GM12878 (cell line): Measurements from ENCODE around the gene HAPLN2. TPM values are rescaled to one million over a fixed set of nuclear protein-coding genes. Genes with fewer than 3 reads are reported as not detected.

Experiments
- CHD2 ChIP-seq: IDR thresholded peaks from 2 replicates; pipeline ENCODE4 v1.6.1; 2011; ENCODE audit warnings: low read depth, low read length, improper control_type of control experiment, borderline replicate concordance
- CREB1 ChIP-seq: IDR thresholded peaks from 2 replicates; pipeline ENCODE4 v1.6.1; 2012; ENCODE audit warnings: low read depth, mild to moderate bottlenecking, inconsistent platforms
- HCFC1 ChIP-seq: fragments of 150-350 bp; IDR thresholded peaks from 2 replicates; pipeline ENCODE4 v1.6.1; 2014; ENCODE audit warnings: low read length
- HDAC6 ChIP-seq: fragments of 200-600 bp; sonication (generic); IDR thresholded peaks from one replicate; pipeline ENCODE4 v1.8.0; 2017; ENCODE audit warnings: antibody characterized with exemption; ENCODE audit not compliant: unreplicated experiment
- IKZF1 ChIP-seq: fragments of 450-650 bp; conservative IDR thresholded peaks from 2 replicates; pipeline ENCODE4 v1.6.1; 2017; ENCODE audit warnings: antibody characterized with exemption, mild to moderate bottlenecking
- KDM1A ChIP-seq: fragments of 200-600 bp; sonication (generic); IDR thresholded peaks from 2 replicates; pipeline ENCODE4 v1.6.1; 2016; ENCODE audit warnings: borderline replicate concordance
- LARP7 ChIP-seq: fragments of 450-650 bp; IDR thresholded peaks from 2 replicates; pipeline ENCODE4 v1.6.1; 2017; ENCODE audit warnings: mild to moderate bottlenecking
- MYC ChIP-seq: IDR thresholded peaks from 2 replicates; pipeline ENCODE4 v1.6.1; 2011; ENCODE audit warnings: mild to moderate bottlenecking, low read length, moderate library complexity, inconsistent platforms; ENCODE audit not compliant: insufficient read depth, insufficient replicate concordance, insufficient read length, severe bottlenecking
- PML ChIP-seq: IDR thresholded peaks from 2 replicates; pipeline ENCODE4 v1.6.1; 2012; ENCODE audit warnings: low read length, inconsistent platforms
- POLR2A ChIP-seq: IDR thresholded peaks from 2 replicates; pipeline ENCODE4 v1.6.1; 2011; ENCODE audit warnings: low read depth, mild to moderate bottlenecking, low read length
- RB1 ChIP-seq: fragments of 450-650 bp; formaldehyde crosslinking; IDR thresholded peaks from 2 replicates; pipeline ENCODE4 v1.6.1; 2017; ENCODE audit warnings: mild to moderate bottlenecking, borderline replicate concordance
- SPI1 ChIP-seq: IDR thresholded peaks from 2 replicates; pipeline ENCODE4 v1.6.1; 2011; ENCODE audit warnings: low read depth, mild to moderate bottlenecking, low read length, moderate library complexity, borderline replicate concordance; ENCODE audit not compliant: insufficient read depth
- TBL1XR1 ChIP-seq: IDR thresholded peaks from 2 replicates; pipeline ENCODE4 v1.6.1; 2012; ENCODE audit warnings: low read depth, low read length, improper control_type of control experiment
- ZNF217 ChIP-seq: fragments of 450-650 bp; IDR thresholded peaks from 2 replicates; pipeline ENCODE4 v1.6.1; 2017; ENCODE audit warnings: antibody characterized with exemption, mild to moderate bottlenecking
- polyA plus RNA-seq, 11 experiments: library from polyadenylated mRNA; depleted of rRNA in 4 of 11; unstranded in 6 of 11; stranded (reverse) in 5 of 11; fragments of >200 nt; fragmentation: Nextera tagmentation in 4 of 11; fragmentation: Illumina TruSeq in 1 of 11; extraction: Ambion mirVana in 4 of 11; extraction: Trizol in 1 of 11; gene quantifications; 1 replicate in 1 of 11; 2 replicates in 10 of 11; pipeline versions ENCODE4 v1.2.1 to v1.2.3, GENCODE V29; 2011 to 2016; ENCODE audit warnings: inconsistent platforms in 2 of 11, missing spikeins in 2 of 11, low read depth in 1 of 11
- total RNA-seq, 4 experiments: library from RNA; depleted of rRNA in 3 of 4; stranded (reverse); fragments of >200 nt in 3 of 4; fragmentation: Illumina TruSeq in 1 of 4; extraction: Trizol in 1 of 4; gene quantifications; 2 replicates each; pipeline versions ENCODE4 v1.2.1 to v1.2.3, GENCODE V29; 2013 to 2021
- TF ChIP-seq, protein P1 (sequence below): IDR thresholded peaks from 2 replicates; pipeline ENCODE4 v1.6.1; 2011; ENCODE audit warnings: low read depth, low read length, improper control_type of control experiment, borderline replicate concordance
- TF ChIP-seq, protein P2 (sequence below): IDR thresholded peaks from 2 replicates; pipeline ENCODE4 v1.6.1; 2012; ENCODE audit warnings: low read depth, low read length, improper control_type of control experiment
- TF ChIP-seq, protein P3 (sequence below): fragments of 450-650 bp; formaldehyde crosslinking; IDR thresholded peaks from 2 replicates; pipeline ENCODE4 v1.5.0; 2022; ENCODE audit warnings: mild to moderate bottlenecking, missing genetic modification characterization

Gene HAPLN2
- total and polyA plus RNA-seq, 10 of the 15 experiments (the other 5 are each of a cell fraction or from before 2014, with no cell fraction given), result 0.15 to 0.24 TPM; not detected in 8

DNA sequence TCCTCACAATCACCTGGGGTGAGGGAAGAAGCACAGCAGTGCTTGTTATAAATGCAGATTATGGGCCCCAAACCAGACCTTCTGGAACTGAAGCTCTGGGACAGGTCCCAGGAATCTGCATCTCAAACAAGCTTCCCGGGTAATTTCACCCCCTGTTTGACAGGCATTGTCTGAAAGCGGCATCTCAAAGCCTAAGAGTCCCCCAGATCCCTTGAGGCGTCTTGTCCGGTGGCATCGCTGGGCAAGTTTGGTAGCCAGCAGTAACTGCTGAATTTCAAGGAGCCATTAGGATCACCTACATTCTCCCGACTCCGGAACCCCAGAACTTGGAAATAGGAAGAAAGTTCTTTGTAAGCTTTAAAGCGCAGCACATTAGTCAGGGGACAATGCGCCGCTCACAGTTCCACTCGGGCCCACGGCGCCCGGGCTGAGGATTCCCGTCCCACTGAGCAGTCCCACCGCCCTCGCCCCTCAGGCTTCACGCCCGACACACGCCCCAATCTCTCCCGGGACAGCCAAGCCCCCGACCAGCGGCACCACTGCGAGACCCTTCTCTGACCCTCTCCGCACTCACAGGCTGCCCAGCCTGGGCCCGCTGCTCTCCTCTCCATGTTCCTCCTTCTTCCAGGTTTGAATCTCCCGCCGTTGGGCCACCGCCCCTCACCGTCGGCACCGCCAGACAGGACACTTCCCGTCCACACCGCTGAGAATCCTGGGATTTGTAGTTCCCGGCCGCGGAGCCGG, 47.1 kb upstream of the HAPLN2 start, which contains the start of gene IQGAP3 (continued):
- TF ChIP-seq LARP7 (no peak), RB1 (peak; percentile 41; the same call in 1 of the 2 replicates), MYC (no peak), HDAC6 (no peak), SPI1 (peak; percentile 51; the same call in 1 of the 2 replicates), POLR2A (no peak), TBL1XR1 (no peak), IKZF1 (peak; percentile 73), CREB1 (peak; percentile 90), HCFC1 (peak; percentile 90), ZNF217 (no peak), KDM1A (no peak), CHD2 (peak; percentile 62; the same call in 1 of the 2 replicates), PML (no peak)
- TF ChIP-seq, protein P1, sequence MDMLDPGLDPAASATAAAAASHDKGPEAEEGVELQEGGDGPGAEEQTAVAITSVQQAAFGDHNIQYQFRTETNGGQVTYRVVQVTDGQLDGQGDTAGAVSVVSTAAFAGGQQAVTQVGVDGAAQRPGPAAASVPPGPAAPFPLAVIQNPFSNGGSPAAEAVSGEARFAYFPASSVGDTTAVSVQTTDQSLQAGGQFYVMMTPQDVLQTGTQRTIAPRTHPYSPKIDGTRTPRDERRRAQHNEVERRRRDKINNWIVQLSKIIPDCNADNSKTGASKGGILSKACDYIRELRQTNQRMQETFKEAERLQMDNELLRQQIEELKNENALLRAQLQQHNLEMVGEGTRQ, result no peak
- TF ChIP-seq, protein P2, sequence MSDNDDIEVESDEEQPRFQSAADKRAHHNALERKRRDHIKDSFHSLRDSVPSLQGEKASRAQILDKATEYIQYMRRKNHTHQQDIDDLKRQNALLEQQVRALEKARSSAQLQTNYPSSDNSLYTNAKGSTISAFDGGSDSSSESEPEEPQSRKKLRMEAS, result peak; percentile 54; the same call in 1 of the 2 replicates
- TF ChIP-seq, protein P3, sequence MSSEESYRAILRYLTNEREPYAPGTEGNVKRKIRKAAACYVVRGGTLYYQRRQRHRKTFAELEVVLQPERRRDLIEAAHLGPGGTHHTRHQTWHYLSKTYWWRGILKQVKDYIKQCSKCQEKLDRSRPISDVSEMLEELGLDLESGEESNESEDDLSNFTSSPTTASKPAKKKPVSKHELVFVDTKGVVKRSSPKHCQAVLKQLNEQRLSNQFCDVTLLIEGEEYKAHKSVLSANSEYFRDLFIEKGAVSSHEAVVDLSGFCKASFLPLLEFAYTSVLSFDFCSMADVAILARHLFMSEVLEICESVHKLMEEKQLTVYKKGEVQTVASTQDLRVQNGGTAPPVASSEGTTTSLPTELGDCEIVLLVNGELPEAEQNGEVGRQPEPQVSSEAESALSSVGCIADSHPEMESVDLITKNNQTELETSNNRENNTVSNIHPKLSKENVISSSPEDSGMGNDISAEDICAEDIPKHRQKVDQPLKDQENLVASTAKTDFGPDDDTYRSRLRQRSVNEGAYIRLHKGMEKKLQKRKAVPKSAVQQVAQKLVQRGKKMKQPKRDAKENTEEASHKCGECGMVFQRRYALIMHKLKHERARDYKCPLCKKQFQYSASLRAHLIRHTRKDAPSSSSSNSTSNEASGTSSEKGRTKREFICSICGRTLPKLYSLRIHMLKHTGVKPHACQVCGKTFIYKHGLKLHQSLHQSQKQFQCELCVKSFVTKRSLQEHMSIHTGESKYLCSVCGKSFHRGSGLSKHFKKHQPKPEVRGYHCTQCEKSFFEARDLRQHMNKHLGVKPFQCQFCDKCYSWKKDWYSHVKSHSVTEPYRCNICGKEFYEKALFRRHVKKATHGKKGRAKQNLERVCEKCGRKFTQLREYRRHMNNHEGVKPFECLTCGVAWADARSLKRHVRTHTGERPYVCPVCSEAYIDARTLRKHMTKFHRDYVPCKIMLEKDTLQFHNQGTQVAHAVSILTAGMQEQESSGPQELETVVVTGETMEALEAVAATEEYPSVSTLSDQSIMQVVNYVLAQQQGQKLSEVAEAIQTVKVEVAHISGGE (CRISPR knock-in tag), result no peak
- TF ChIP-seq, all 136 proteins: peak for 24
